ENCODE data around the gene ADGRG1. TPM values are rescaled to one million over a fixed set of nuclear protein-coding genes. Genes with fewer than 3 reads are reported as not detected.

ADGRG1 gene
- total RNA-seq, 1 donor from 2014 or later, result 97.7 TPM

GRCh38 chr16:57618296-57619132 is 9.9 kb upstream of the ADGRG1 start:
- DNase-seq (ENCODE audit: extremely low spot score in 2 of 2), result no peak
- Histone ChIP-seq H3K36me3 (no peaks in the 10 kb centered on the region), H3K27me3 (no peaks in the 10 kb centered on the region), H3K4me3 (no peak overlapping the region), H3K4me1 (peaks cover 31% of the 10 kb centered on the region), H3K9me3 (no peaks in the 10 kb centered on the region), H3K27ac (peak overlapping the region; percentile 45)
- intact Hi-C loops (cut with DNase I), result no loop called here
- TF ChIP-seq POLR2A (IDR thresholded peaks at IDR 0.05) (no peak), POLR2AphosphoS5 (IDR thresholded peaks at IDR 0.05; ENCODE audit: insufficient read depth in 1 of 2, low read depth in 1 of 2) (no peak), CTCF (IDR thresholded peaks at IDR 0.05) (no peak)

GRCh38 chr16:57619133-57619605 is 9.3 kb upstream of the ADGRG1 start:
- Histone ChIP-seq H3K4me1 (peaks cover 38% of the 10 kb centered on the region), H3K4me3 (no peak overlapping the region), H3K36me3 (no peaks in the 10 kb centered on the region), H3K27me3 (no peaks in the 10 kb centered on the region), H3K9me3 (no peaks in the 10 kb centered on the region), H3K27ac (peak overlapping the region; percentile 45)
- TF ChIP-seq POLR2AphosphoS5 (IDR thresholded peaks at IDR 0.05; ENCODE audit: insufficient read depth in 1 of 2, low read depth in 1 of 2), result no peak
- no peak for TF ChIP-seq CTCF (IDR thresholded peaks at IDR 0.05)
- TF ChIP-seq POLR2A (IDR thresholded peaks at IDR 0.05), result no peak
- no peak for DNase-seq (ENCODE audit: extremely low spot score in 2 of 2)
- intact Hi-C loops (cut with DNase I), result no loop called here

DNA sequence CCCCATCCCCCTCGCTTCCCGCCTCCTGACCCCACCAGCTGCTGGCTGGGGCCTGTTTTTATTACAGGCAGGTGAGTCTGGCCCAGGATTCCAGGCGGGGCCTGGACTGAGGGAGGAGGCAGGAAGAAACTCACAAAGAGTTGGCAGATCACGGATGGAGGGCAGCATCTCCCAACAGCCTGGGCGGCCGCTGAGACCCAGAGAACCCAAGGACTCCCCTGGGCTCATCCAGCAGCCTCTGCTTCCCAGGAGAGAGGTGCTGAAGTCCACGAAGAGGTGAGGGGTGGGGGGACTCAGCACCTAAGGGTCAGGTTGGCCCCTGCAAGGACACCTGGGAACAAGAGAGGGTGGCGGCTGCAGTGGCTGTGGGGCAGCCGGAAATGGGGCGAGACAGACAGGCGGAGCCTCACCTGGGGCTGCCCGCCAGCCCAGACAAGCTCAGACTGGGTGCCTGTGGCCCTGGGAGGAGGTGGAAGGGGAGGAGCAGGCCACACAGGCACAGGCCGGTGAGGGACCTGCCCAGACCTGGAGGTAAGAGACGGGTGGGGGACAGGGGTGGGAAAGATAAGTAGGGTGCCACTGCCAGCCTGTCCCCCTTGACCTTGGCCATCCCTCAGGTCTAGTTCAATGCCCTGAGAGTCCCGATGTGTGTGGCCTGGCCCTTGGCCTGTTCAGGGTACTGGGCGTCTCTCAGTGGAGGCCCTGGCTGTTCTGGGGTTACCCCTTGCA is 8.7 kb upstream of the ADGRG1 start:
- Histone ChIP-seq H3K4me3 (peak overlapping the region in 1 of 2 donors; percentile 18), H3K27ac (peak overlapping the region; percentile 70), H3K9me3 (no peaks in the 10 kb centered on the region), H3K4me1 (peaks cover 44% of the 10 kb centered on the region), H3K36me3 (no peaks in the 10 kb centered on the region), H3K27me3 (no peaks in the 10 kb centered on the region)
- DNase-seq (ENCODE audit: extremely low spot score in 2 of 2), result no peak
- intact Hi-C loops (cut with DNase I), result no loop called here
- TF ChIP-seq POLR2A (IDR thresholded peaks at IDR 0.05) (no peak), POLR2AphosphoS5 (IDR thresholded peaks at IDR 0.05; ENCODE audit: insufficient read depth in 1 of 2, low read depth in 1 of 2) (peak; percentile 28 to 57)

GRCh38 chr16:57620335-57621231 is 7.8 kb upstream of the ADGRG1 start:
- peak overlapping the region in 1 of 2 donors; percentile 18 for H3K4me3 ChIP-seq

More at GRCh38 chr16:57620335-57621231, 7.8 kb upstream of the ADGRG1 start:
- peak overlapping the region; percentile 70 for H3K27ac ChIP-seq
- H3K9me3 ChIP-seq, result no peaks in the 10 kb centered on the region
- H3K36me3 ChIP-seq, result no peaks in the 10 kb centered on the region
- no peak for DNase-seq (ENCODE audit: extremely low spot score in 2 of 2)
- TF ChIP-seq POLR2A (IDR thresholded peaks at IDR 0.05) (no peak), POLR2AphosphoS5 (IDR thresholded peaks at IDR 0.05; ENCODE audit: insufficient read depth in 1 of 2, low read depth in 1 of 2) (no peak), CTCF (IDR thresholded peaks at IDR 0.05) (no peak)
- intact Hi-C loops (cut with DNase I), result no loop called here
- H3K27me3 ChIP-seq, result no peaks in the 10 kb centered on the region
- peaks cover 48% of the 10 kb centered on the region for H3K4me1 ChIP-seq

Data from vagina (tissue), 2 donors.